CD14-positive monocyte (primary cell): ENCODE measurements around the gene SAP30. TPM values are rescaled to one million over a fixed set of nuclear protein-coding genes. Genes with fewer than 3 reads are reported as not detected.

Source experiments
- DNase-seq, 3 donors: peaks; one replicate each; pipeline ENCODE4 v3.0.0-alpha.2; 2011 to 2022
- H2AFZ ChIP-seq: 2 replicates; pipeline ENCODE4 v1.6.0; 2012; ENCODE audit warnings: mild to moderate bottlenecking, low read depth, low read length, inconsistent platforms; ENCODE audit not compliant: insufficient read depth, poor library complexity, severe bottlenecking
- H3K27ac ChIP-seq, 2 donors: 1 replicate in 1 of 2; 2 replicates in 1 of 2; pipeline ENCODE4 v1.5.1; 2012 to 2013; ENCODE audit warnings: low read length in 2 of 2, control low read depth in 1 of 2, inconsistent platforms in 1 of 2, low read depth in 1 of 2, mild to moderate bottlenecking in 1 of 2
- H3K27me3 ChIP-seq, 2 donors: one replicate each; pipeline versions ENCODE4 v1.6.0 to v1.6.1; 2011 to 2013; ENCODE audit warnings: low read length in 2 of 2; ENCODE audit not compliant: control insufficient read depth in 2 of 2, insufficient read depth in 2 of 2
- H3K36me3 ChIP-seq, 2 donors: replicated peaks in 1 of 2; 1 replicate in 1 of 2; 2 replicates in 1 of 2; pipeline versions ENCODE4 v1.5.1 to v1.6.1; 2012 to 2013; ENCODE audit warnings: low read length in 2 of 2, control low read depth in 1 of 2, inconsistent platforms in 1 of 2, mild to moderate bottlenecking in 1 of 2; ENCODE audit not compliant: insufficient read depth in 2 of 2, control insufficient read depth in 1 of 2
- H3K4me1 ChIP-seq, 2 donors: 1 replicate in 1 of 2; 2 replicates in 1 of 2; pipeline versions ENCODE4 v1.5.1 to v1.6.1; 2012 to 2013; ENCODE audit warnings: low read length in 2 of 2, control low read depth in 1 of 2, inconsistent platforms in 1 of 2, mild to moderate bottlenecking in 1 of 2, moderate library complexity in 1 of 2; ENCODE audit not compliant: insufficient read depth in 2 of 2, control insufficient read depth in 1 of 2
- H3K4me2 ChIP-seq: replicated peaks from 2 replicates; pipeline ENCODE3; 2012; ENCODE audit warnings: low read length, moderate library complexity, mild to moderate bottlenecking; ENCODE audit not compliant: poor library complexity, severe bottlenecking; ENCODE audit errors: extremely low read depth
- H3K4me3 ChIP-seq, 3 experiments: fragments of 200-600 bp in 1 of 3; sonication (generic) in 1 of 3; replicated peaks in 1 of 3; 1 replicate in 2 of 3; 2 replicates in 1 of 3; pipeline ENCODE4 v1.5.1; 2011 to 2013; ENCODE audit warnings: low read length in 3 of 3, mild to moderate bottlenecking in 3 of 3, control low read depth in 2 of 3, low read depth in 2 of 3, inconsistent platforms in 1 of 3, moderate library complexity in 1 of 3
- H3K79me2 ChIP-seq: 2 replicates; pipeline ENCODE4 v1.6.0; 2012; ENCODE audit warnings: mild to moderate bottlenecking, control low read depth, inconsistent platforms, low read length, moderate library complexity; ENCODE audit not compliant: insufficient read depth
- H3K9ac ChIP-seq: 2 replicates; pipeline ENCODE4 v1.6.0; 2017; ENCODE audit warnings: low read length, mild to moderate bottlenecking; ENCODE audit not compliant: insufficient read depth, poor library complexity, severe bottlenecking
- H3K9me3 ChIP-seq, 2 donors: replicated peaks in 1 of 2; 1 replicate in 1 of 2; 2 replicates in 1 of 2; pipeline versions ENCODE4 v1.5.1 to v1.6.1; 2012 to 2013; ENCODE audit warnings: low read length in 2 of 2, control low read depth in 1 of 2; ENCODE audit not compliant: control insufficient read depth in 1 of 2, insufficient read depth in 1 of 2
- H4K20me1 ChIP-seq: 2 replicates; pipeline ENCODE4 v1.6.0; 2012; ENCODE audit warnings: mild to moderate bottlenecking, low read length, control low read depth, moderate library complexity; ENCODE audit not compliant: insufficient read depth
- H3K27ac Mint-ChIP-seq, 7 donors: one replicate each; pipeline ENCODE4 v1.8.0; 2020; ENCODE audit warnings: mild to moderate bottlenecking in 7 of 7, mixed read lengths in 7 of 7, moderate library complexity in 6 of 7, inconsistent platforms in 2 of 7
- H3K27me3 Mint-ChIP-seq, 3 donors: one replicate each; pipeline ENCODE4 v1.8.0; 2021 to 2022; ENCODE audit warnings: low read depth in 3 of 3, mild to moderate bottlenecking in 3 of 3, mixed read lengths in 3 of 3, moderate library complexity in 3 of 3, inconsistent platforms in 1 of 3
- H3K36me3 Mint-ChIP-seq, 2 donors: one replicate each; pipeline ENCODE4 v1.8.0; 2020; ENCODE audit warnings: mixed read lengths in 2 of 2, inconsistent platforms in 1 of 2, mild to moderate bottlenecking in 1 of 2
- H3K4me1 Mint-ChIP-seq: one replicate; pipeline ENCODE4 v1.8.0; 2020; ENCODE audit warnings: mild to moderate bottlenecking, mixed read lengths
- H3K4me3 Mint-ChIP-seq, 2 donors: one replicate each; pipeline ENCODE4 v1.8.0; 2020; ENCODE audit warnings: mild to moderate bottlenecking in 2 of 2, mixed read lengths in 2 of 2, moderate library complexity in 1 of 2
- H3K9me3 Mint-ChIP-seq, 7 donors: one replicate each; pipeline ENCODE4 v1.8.0; 2020 to 2022; ENCODE audit warnings: mixed read lengths in 7 of 7, mild to moderate bottlenecking in 6 of 7, moderate library complexity in 6 of 7, inconsistent platforms in 2 of 7
- whole genome bisulfite sequencing: methylation state at CpG from one replicate; pipeline ENCODE4 v1.1.5; 2013; ENCODE audit warnings: missing lambda C conversion rate; ENCODE audit not compliant: insufficient coverage; 5-methylcytosine and 5-hydroxymethylcytosine counted together
- intact Hi-C, 2 donors: fragments of 100-400 bp; cut with micrococcal nuclease; formaldehyde crosslinking; loops; one replicate each; pipeline versions ENCODE4 v1.15.0 to v1.15.1; 2023
- polyA plus RNA-seq, 3 donors: library from polyadenylated mRNA; depleted of rRNA in 1 of 3; unstranded in 2 of 3; stranded (reverse) in 1 of 3; fragments of 300-500 nt in 2 of 3; fragments of >200 nt in 1 of 3; fragmentation: Illumina TruSeq in 2 of 3; gene quantifications; 1 replicate in 2 of 3; 2 replicates in 1 of 3; pipeline ENCODE4 v1.2.3, GENCODE V29; 2012 to 2021
- TF ChIP-seq, protein P1 (sequence below): fragments of 200-600 bp; IDR thresholded peaks from one replicate; pipeline ENCODE4 v1.8.0; 2022; ENCODE audit warnings: antibody characterized with exemption, mild to moderate bottlenecking

The SAP30 gene
- polyA plus RNA-seq, 3 donors: 16.5 to 32.2 (median 21.8) TPM

DNA sequence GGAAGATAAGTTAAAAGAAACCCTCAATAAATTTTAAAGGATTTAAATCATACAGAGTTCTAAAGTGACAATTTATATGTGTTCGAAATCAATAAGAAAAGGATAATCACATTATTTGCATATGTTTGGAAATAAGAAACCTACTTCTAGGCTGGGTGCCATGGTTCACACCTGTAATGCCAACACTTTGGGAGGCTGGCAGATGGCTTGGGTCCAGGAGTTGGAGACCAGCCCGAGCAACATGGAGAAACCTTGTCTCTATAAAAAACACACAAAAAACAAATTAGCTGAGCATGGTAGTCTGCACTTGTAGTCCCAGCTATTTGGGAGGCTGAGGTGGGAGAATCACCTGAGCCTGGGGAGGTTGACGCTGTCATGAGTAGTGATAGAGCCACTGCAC, 8.1 kb upstream of the SAP30 start:
- Histone ChIP-seq H4K20me1 (no peaks in the 10 kb centered on the region), H3K27ac (no peak overlapping the region), H3K9ac (no peak overlapping the region), H3K27me3 (no peaks in the 10 kb centered on the region), H3K36me3 (no peaks in the 10 kb centered on the region), H3K79me2 (no peaks in the 10 kb centered on the region), H2AFZ (no peak overlapping the region), H3K4me1 (peaks cover 0 to 5% of the 10 kb centered on the region in 2 donors), H3K4me3 (no peak overlapping the region), H3K4me2 (no peak overlapping the region), H3K9me3 (peaks cover 0 to 5% of the 10 kb centered on the region in 2 donors)
- no peaks in the 10 kb centered on the region for H3K36me3 Mint-ChIP-seq
- no CpG with 5 or more reads among the region's 3 CpGs for WGBS
- no peak overlapping the region for H3K4me3 Mint-ChIP-seq
- H3K9me3 Mint-ChIP-seq: peaks cover 0 to 6% (median 3%) of the 10 kb centered on the region in 7 donors
- peaks cover 12% of the 10 kb centered on the region for H3K4me1 Mint-ChIP-seq
- intact Hi-C loops: no loop called here
- peaks cover 0 to 3% (median 2%) of the 10 kb centered on the region in 3 donors for H3K27me3 Mint-ChIP-seq
- H3K27ac Mint-ChIP-seq: no peak overlapping the region
- TF ChIP-seq, protein P1, sequence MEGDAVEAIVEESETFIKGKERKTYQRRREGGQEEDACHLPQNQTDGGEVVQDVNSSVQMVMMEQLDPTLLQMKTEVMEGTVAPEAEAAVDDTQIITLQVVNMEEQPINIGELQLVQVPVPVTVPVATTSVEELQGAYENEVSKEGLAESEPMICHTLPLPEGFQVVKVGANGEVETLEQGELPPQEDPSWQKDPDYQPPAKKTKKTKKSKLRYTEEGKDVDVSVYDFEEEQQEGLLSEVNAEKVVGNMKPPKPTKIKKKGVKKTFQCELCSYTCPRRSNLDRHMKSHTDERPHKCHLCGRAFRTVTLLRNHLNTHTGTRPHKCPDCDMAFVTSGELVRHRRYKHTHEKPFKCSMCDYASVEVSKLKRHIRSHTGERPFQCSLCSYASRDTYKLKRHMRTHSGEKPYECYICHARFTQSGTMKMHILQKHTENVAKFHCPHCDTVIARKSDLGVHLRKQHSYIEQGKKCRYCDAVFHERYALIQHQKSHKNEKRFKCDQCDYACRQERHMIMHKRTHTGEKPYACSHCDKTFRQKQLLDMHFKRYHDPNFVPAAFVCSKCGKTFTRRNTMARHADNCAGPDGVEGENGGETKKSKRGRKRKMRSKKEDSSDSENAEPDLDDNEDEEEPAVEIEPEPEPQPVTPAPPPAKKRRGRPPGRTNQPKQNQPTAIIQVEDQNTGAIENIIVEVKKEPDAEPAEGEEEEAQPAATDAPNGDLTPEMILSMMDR: no peak
- no peak for DNase-seq

DNA sequence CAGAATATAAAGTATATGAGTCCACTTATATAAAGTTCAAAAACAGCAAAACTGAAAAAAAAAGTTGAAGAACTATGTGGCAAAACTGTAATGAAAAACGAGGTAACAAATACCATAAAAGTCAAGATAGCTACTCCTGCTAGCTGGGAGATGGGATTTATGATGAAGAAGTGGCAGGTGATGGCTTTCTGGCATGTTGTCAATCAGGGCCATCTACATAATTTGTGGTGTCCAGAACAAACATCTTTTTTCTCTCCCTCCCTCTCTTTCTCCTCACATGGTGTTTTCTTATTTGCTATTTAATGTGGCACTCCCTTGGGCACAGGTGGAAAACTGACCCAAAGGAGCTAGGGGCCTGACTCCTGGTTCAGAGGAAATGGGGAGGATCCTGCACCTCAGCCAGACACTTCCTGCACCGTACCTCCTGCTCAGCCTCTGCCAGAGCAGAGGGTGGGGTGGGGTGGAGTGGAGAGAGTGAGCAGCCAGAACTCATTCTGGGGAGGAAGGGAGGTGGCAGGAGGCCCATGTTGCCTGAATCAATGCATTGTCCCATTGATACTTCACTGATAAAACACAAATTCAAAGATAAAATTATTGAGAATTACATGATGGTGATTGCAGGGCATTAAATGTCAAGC, 5.3 kb upstream of the SAP30 start:
- intact Hi-C loops: loop anchor here in 1 of 2 donors (5.0 kb wide), 1 partner anchor 52 kb away; no protein-coding TSS in a partner anchor
- no peak overlapping the region for H3K9ac ChIP-seq
- H3K4me3 ChIP-seq: no peak overlapping the region
- peaks cover 18% of the 10 kb centered on the region for H3K4me1 Mint-ChIP-seq
- no CpG with 5 or more reads among the region's 2 CpGs for WGBS
- no peak overlapping the region for H3K27ac Mint-ChIP-seq
- no peaks in the 10 kb centered on the region for H3K27me3 ChIP-seq
- H3K27ac ChIP-seq: no peak overlapping the region
- no peaks in the 10 kb centered on the region for H3K9me3 Mint-ChIP-seq
- DNase-seq: no peak
- H3K4me3 Mint-ChIP-seq: peak overlapping the region in 1 of 2 donors; percentile 20
- TF ChIP-seq, protein P1: no peak
- H3K36me3 ChIP-seq: no peaks in the 10 kb centered on the region
- no peaks in the 10 kb centered on the region for H4K20me1 ChIP-seq
- H3K79me2 ChIP-seq: no peaks in the 10 kb centered on the region
- peaks cover 0 to 3% (median 1%) of the 10 kb centered on the region in 3 donors for H3K27me3 Mint-ChIP-seq
- H3K4me1 ChIP-seq: peaks cover 5 to 15% of the 10 kb centered on the region in 2 donors
- no peak overlapping the region for H2AFZ ChIP-seq
- H3K4me2 ChIP-seq: no peak overlapping the region
- H3K9me3 ChIP-seq: no peaks in the 10 kb centered on the region
- H3K36me3 Mint-ChIP-seq: no peaks in the 10 kb centered on the region
